ENCODE measurements around the gene KIF1B. TPM values are rescaled to one million over a fixed set of nuclear protein-coding genes. Genes with fewer than 3 reads are reported as not detected.

Gene KIF1B
- total RNA-seq, 1 experiment from 2014 or later: 57.7 TPM

DNA sequence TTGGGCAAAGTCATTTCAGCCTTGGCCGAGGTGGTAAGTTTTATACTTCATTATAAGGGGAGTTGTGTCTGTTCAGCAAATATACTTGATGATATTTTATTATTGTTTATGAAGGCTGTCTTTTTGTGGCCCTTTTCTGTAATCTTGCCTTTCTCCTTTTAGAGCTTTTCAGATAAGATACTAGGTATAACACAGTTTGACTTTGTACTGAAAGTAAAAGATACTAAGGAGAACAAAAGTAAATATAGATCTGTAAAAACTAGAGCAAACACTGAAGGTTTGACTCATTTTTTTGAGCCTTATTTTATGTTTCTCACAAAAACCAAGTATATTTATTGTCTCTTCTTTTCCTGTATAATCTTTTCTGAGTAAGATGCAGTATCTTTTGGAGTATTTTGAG lies 61.9 kb downstream of the KIF1B start:
- no peaks in the 10 kb centered on the region for H3K79me1 ChIP-seq (ENCODE audit: insufficient read depth, low read depth, low read length, poor library complexity, severe bottlenecking)
- no peak overlapping the region for H3K4me2 ChIP-seq (ENCODE audit: insufficient read depth, insufficient read length, low read length)
- no CpG with 5 or more reads among the region's 1 CpG for WGBS (ENCODE audit: extremely low coverage, insufficient read length, low lambda C conversion rate)
- Mint-ChIP-seq H3K9me3 (no peaks in the 10 kb centered on the region), H3K36me3 (ENCODE audit: insufficient read depth in 1 of 3, low read depth in 3 of 3) (peaks cover 11 to 65% (median 63%) of the 10 kb centered on the region in 3 experiments; a peak in 6 of 7 replicates), H3K27me3 (ENCODE audit: low read depth) (no peaks in the 10 kb centered on the region), H3K4me1 (no peaks in the 10 kb centered on the region), H3K4me3 (no peak overlapping the region), H3K27ac (no peak overlapping the region; a peak in 2 of 7 replicates)
- DNase-seq: no peak
- H3K9ac ChIP-seq (ENCODE audit: extremely low read depth, insufficient read length, low read length): no peak overlapping the region
- no peaks in the 10 kb centered on the region for H3K4me1 ChIP-seq (ENCODE audit: insufficient read depth, low read length)
- no peak overlapping the region for H3K56ac ChIP-seq (ENCODE audit: insufficient read length, low read depth, low read length)
- no peaks in the 10 kb centered on the region for H3K27me3 ChIP-seq (ENCODE audit: insufficient read depth, low read length)
- H4K8ac ChIP-seq (replicated peaks; ENCODE audit: insufficient read length, low read depth, low read length): no peak overlapping the region
- no peak overlapping the region for H3K27ac ChIP-seq (ENCODE audit: insufficient read length, low read depth, low read length)
- no peaks in the 10 kb centered on the region for H4K20me1 ChIP-seq (ENCODE audit: control insufficient read depth, insufficient read depth, insufficient read length)
- H3K23ac ChIP-seq (ENCODE audit: insufficient read length, low read depth, low read length): no peak overlapping the region
- H3K23me2 ChIP-seq (ENCODE audit: insufficient read length, low read depth, low read length, poor library complexity, severe bottlenecking): no peaks in the 10 kb centered on the region
- H4K5ac ChIP-seq (ENCODE audit: insufficient read length, low read depth, low read length): no peak overlapping the region
- no peak overlapping the region for H2AK5ac ChIP-seq (ENCODE audit: insufficient read length, low read length)
- no peak overlapping the region for H2BK120ac ChIP-seq (ENCODE audit: low read depth, low read length, poor library complexity, severe bottlenecking)
- H3K9me3 ChIP-seq (ENCODE audit: control insufficient read depth, low read depth, low read length): no peaks in the 10 kb centered on the region
- no peak overlapping the region for H2BK15ac ChIP-seq (ENCODE audit: low read depth, low read length)
- no peaks in the 10 kb centered on the region for H3K79me2 ChIP-seq (ENCODE audit: insufficient read depth, low read length)
- H3K18ac ChIP-seq (ENCODE audit: insufficient read length, low read depth, low read length): no peak overlapping the region
- no peak overlapping the region for H3K14ac ChIP-seq (ENCODE audit: insufficient read depth, low read length)
- no peak overlapping the region for H2BK5ac ChIP-seq (ENCODE audit: insufficient read length, low read length)
- H2BK20ac ChIP-seq (ENCODE audit: low read depth, low read length, poor library complexity, severe bottlenecking): no peak overlapping the region
- TF ChIP-seq, protein P1, sequence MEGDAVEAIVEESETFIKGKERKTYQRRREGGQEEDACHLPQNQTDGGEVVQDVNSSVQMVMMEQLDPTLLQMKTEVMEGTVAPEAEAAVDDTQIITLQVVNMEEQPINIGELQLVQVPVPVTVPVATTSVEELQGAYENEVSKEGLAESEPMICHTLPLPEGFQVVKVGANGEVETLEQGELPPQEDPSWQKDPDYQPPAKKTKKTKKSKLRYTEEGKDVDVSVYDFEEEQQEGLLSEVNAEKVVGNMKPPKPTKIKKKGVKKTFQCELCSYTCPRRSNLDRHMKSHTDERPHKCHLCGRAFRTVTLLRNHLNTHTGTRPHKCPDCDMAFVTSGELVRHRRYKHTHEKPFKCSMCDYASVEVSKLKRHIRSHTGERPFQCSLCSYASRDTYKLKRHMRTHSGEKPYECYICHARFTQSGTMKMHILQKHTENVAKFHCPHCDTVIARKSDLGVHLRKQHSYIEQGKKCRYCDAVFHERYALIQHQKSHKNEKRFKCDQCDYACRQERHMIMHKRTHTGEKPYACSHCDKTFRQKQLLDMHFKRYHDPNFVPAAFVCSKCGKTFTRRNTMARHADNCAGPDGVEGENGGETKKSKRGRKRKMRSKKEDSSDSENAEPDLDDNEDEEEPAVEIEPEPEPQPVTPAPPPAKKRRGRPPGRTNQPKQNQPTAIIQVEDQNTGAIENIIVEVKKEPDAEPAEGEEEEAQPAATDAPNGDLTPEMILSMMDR (conservative IDR thresholded peaks at IDR 0.05): no peak
- no peak overlapping the region for H3K4ac ChIP-seq (ENCODE audit: low read depth, low read length)
- no peak overlapping the region for H3T11ph ChIP-seq (ENCODE audit: low read length)
- no peak overlapping the region for H2AFZ ChIP-seq (ENCODE audit: low read length)
- no peak overlapping the region for H4K91ac ChIP-seq (ENCODE audit: insufficient read length, low read depth, low read length)
- no peak overlapping the region for H2BK12ac ChIP-seq (ENCODE audit: insufficient read length, low read depth, low read length)
